Adrenal gland (tissue), 12 donors: ENCODE data around the gene UVRAG. TPM values are rescaled to one million over a fixed set of nuclear protein-coding genes. Genes with fewer than 3 reads are reported as not detected.
A peak's percentile ranks its signal among the peaks of the same experiment; 100 is the strongest.

Experiments
- DNase-seq, 7 donors: peaks; one replicate each; pipeline ENCODE4 v3.0.0-alpha.2; 2019 to 2020
- H3K27ac ChIP-seq, 5 donors: fragments of 200-600 bp; sonication (generic) in 4 of 5; 1 replicate in 3 of 5; 2 replicates in 2 of 5; pipeline versions ENCODE4 v1.5.1 to v1.8.0; 2016 to 2020; ENCODE audit warnings: mild to moderate bottlenecking in 1 of 5
- H3K27me3 ChIP-seq: fragments of 200-600 bp; 2 replicates; pipeline ENCODE4 v1.8.0; 2021
- H3K36me3 ChIP-seq, 2 donors: fragments of 200-600 bp; replicated peaks in 1 of 2; 1 replicate in 1 of 2; 2 replicates in 1 of 2; pipeline versions ENCODE4 v1.5.1 to v1.8.0; 2018 to 2022
- H3K4me1 ChIP-seq, 2 donors: fragments of 200-600 bp; replicated peaks in 1 of 2; 1 replicate in 1 of 2; 2 replicates in 1 of 2; pipeline versions ENCODE4 v1.5.1 to v1.8.0; 2018 to 2021
- H3K4me3 ChIP-seq, 4 donors: fragments of 200-600 bp; sonication (generic) in 3 of 4; one replicate each; pipeline ENCODE4 v1.5.1; 2016 to 2018
- H3K9me3 ChIP-seq, 3 donors: fragments of 200-600 bp; sonication (generic) in 1 of 3; replicated peaks in 1 of 3; 1 replicate in 2 of 3; 2 replicates in 1 of 3; pipeline versions ENCODE4 v1.5.1 to v1.8.0; 2016 to 2021
- POLR2A ChIP-seq, 2 donors: fragments of 450-650 bp; IDR thresholded peaks; one replicate each; pipeline ENCODE4 v1.6.1; 2017; ENCODE audit warnings: antibody characterized with exemption in 2 of 2, mild to moderate bottlenecking in 2 of 2, moderate library complexity in 1 of 2
- WGBS, 4 donors: extraction: QIAGEN DNeasy Blood & Tissue Kit in 2 of 4; methylation state at CpG; one replicate each; pipeline versions ENCODE4 v1.1.5 to v1.1.7; 2013 to 2017; 5-methylcytosine and 5-hydroxymethylcytosine counted together
- intact Hi-C, 2 donors: fragments of 100-400 bp; cut with DNase I; formaldehyde crosslinking; loops; one replicate each; pipeline versions ENCODE4 v1.14.1 to v1.15.0; 2022 to 2023
- polyA plus RNA-seq, 3 donors: library from polyadenylated mRNA; stranded (reverse); fragments of 200-250 nt in 2 of 3; fragments of 350-450 nt in 1 of 3; fragmentation: Illumina TruSeq in 1 of 3; extraction: RNeasy Lipid Tissue Mini Kit (QIAGEN cat#74804) in 1 of 3; gene quantifications; one replicate each; pipeline ENCODE4 v1.2.3, GENCODE V29; 2013 to 2014
- total RNA-seq, 9 donors: library from RNA; depleted of rRNA in 4 of 9; stranded (reverse); fragments of >200 nt in 4 of 9; fragments of 120-200 nt in 1 of 9; fragmentation: NEBNext Ultra II Directional in 1 of 9; extraction: Animal tissue kit (Norgen Biotek cat#: 25700) in 1 of 9; gene quantifications; one replicate each; pipeline versions ENCODE4 v1.1.0 to v1.2.4, GENCODE V29; 2013 to 2023
- TF ChIP-seq, protein P1 (sequence below), 6 experiments: fragments of 450-650 bp in 4 of 6; fragments of 200-600 bp in 2 of 6; sonication (generic) in 1 of 6; IDR thresholded peaks; 1 replicate in 5 of 6; 2 replicates in 1 of 6; pipeline versions ENCODE4 v1.5.1 to v1.8.0; 2016 to 2021; ENCODE audit warnings: antibody characterized with exemption in 6 of 6, mild to moderate bottlenecking in 2 of 6, moderate library complexity in 1 of 6
- donor health status: healthy with polysubstance abuse.
- donor health status: Bipolar disorder and iron deficiency.
- donor health status: DM: yes; HTN: yes; CAD: no.
- donor health status: DM: no; HTN: no; CAD: no.
- donor health status: DM: no; HTN: no; CAD: no.
- donor health status: DM: yes; HTN: yes; CAD: no.

UVRAG gene
- total and polyA plus RNA-seq, 12 donors = 10.9 to 61.4 (median 28.5) TPM

DNA sequence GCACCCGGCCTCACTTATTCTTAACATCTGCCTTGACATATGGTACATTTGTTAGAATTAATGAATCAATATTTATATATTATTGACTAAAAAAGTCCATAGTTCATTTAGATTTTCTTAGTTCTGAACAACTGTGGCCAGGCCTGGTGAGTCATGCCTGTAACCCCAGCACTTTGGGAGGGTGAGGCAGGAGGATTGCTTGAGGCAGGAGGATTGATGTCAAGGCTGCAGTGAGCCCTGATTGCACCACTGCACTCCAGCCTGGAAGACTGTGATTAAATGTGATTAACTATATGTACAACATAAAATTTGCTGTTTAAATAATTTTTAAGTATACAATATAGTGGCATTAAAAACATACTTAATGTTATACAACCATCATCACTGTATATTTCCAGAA lies 5.6 kb downstream of the UVRAG start:
- WGBS, 4 donors = 60 to 100% (median 95%) methylated on average over 1 of the region's 1 CpG
- peak overlapping the region in 3 of 5 donors; percentile 47 to 58 (median 48) for H3K27ac ChIP-seq

DNA sequence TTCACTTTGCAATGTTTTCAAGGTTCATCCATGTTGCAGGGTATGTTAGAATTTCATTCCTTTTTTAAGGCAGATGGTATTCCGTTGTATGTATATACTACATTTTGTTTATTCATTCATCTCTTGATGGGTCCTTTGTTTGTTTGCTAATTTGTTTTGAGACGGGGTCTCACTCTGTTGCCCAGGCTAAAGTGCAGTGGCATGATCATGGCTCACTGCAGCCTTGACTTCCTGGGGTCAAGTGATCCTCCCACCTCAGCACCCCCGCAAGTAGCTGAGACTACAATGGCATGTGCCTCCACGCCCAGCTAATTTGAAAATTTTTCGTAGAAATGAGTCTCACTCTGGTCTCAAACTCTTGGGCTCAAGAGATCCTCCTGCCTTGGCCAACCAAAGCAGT lies 6.2 kb downstream of the UVRAG start:
- no peaks in the 10 kb centered on the region for H3K27me3 ChIP-seq
- no peaks in the 10 kb centered on the region for H3K9me3 ChIP-seq
- H3K36me3 ChIP-seq = no peaks in the 10 kb centered on the region
- peaks cover 21 to 57% of the 10 kb centered on the region in 2 donors for H3K4me1 ChIP-seq
- WGBS, 4 donors = 69 to 96% (median 95%) methylated on average over 5 of the region's 5 CpGs
- no peak for DNase-seq
- H3K4me3 ChIP-seq = no peak overlapping the region
- H3K27ac ChIP-seq = peak overlapping the region in 2 of 5 donors; percentile 11 to 15
- no peak for TF ChIP-seq POLR2A (IDR thresholded peaks at IDR 0.05)
- TF ChIP-seq, protein P1, sequence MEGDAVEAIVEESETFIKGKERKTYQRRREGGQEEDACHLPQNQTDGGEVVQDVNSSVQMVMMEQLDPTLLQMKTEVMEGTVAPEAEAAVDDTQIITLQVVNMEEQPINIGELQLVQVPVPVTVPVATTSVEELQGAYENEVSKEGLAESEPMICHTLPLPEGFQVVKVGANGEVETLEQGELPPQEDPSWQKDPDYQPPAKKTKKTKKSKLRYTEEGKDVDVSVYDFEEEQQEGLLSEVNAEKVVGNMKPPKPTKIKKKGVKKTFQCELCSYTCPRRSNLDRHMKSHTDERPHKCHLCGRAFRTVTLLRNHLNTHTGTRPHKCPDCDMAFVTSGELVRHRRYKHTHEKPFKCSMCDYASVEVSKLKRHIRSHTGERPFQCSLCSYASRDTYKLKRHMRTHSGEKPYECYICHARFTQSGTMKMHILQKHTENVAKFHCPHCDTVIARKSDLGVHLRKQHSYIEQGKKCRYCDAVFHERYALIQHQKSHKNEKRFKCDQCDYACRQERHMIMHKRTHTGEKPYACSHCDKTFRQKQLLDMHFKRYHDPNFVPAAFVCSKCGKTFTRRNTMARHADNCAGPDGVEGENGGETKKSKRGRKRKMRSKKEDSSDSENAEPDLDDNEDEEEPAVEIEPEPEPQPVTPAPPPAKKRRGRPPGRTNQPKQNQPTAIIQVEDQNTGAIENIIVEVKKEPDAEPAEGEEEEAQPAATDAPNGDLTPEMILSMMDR (IDR thresholded peaks at IDR 0.05) = no peak
- intact Hi-C loops = no loop called here

More for the DNA sequence above, 5.6 kb downstream of the UVRAG start:
- peaks cover 24 to 54% of the 10 kb centered on the region in 2 donors for H3K4me1 ChIP-seq
- TF ChIP-seq, protein P1 (IDR thresholded peaks at IDR 0.05) = no peak
- TF ChIP-seq POLR2A (IDR thresholded peaks at IDR 0.05) = no peak
- intact Hi-C loops = no loop called here
- H3K9me3 ChIP-seq = no peaks in the 10 kb centered on the region
- H3K36me3 ChIP-seq = no peaks in the 10 kb centered on the region
- H3K27me3 ChIP-seq = no peaks in the 10 kb centered on the region
- no peak overlapping the region for H3K4me3 ChIP-seq
- DNase-seq = peak; percentile 51 to 83 (median 73)

DNA sequence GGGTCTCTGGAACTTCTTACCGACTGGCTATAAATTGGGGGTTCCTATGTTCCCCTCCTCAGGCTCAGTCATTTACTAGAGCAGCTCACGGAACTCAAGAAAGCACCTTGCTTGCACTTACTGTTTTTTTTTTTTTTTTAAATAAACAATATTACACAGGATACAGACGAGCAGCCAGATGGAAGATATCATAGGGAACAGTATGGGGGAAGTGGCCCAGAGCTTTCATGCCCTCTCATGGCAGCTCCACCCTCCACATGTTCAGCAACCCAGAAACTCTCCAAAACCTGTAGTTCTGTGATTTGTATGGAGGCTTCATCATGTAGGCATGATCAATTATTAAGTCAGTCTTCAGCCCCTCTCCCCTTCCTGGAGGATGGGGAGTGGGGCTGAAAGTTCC lies 7.5 kb downstream of the UVRAG start:
- WGBS, 4 donors = 72 to 83% (median 79%) methylated on average over 3 of the region's 3 CpGs
- Histone ChIP-seq H3K4me3 (no peak overlapping the region), H3K27ac (no peak overlapping the region), H3K9me3 (no peaks in the 10 kb centered on the region), H3K36me3 (no peaks in the 10 kb centered on the region), H3K4me1 (peaks cover 10 to 56% of the 10 kb centered on the region in 2 donors), H3K27me3 (no peaks in the 10 kb centered on the region)
- TF ChIP-seq POLR2A (IDR thresholded peaks at IDR 0.05) = no peak
- TF ChIP-seq, protein P1 (IDR thresholded peaks at IDR 0.05) = no peak
- DNase-seq = no peak
- intact Hi-C loops = no loop called here

DNA sequence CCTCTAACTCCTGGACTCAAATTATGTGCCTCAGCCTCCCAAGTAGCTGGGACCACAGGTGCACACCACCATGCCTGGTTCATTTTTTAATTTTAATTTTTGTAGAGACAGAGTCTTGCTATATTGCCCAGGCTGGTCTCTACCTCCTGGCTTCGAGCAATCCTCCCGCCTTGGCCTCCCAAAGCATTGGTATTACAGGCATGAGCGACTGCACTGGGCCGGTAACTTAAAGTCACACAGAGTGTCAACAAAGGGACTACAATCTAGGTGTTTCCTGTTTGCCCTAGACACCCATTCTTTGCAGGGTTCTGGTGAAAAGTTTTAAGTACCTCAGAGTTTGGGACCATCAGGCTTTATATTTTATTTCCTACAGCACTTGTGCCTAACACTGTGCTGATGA lies 8.4 kb downstream of the UVRAG start:
- WGBS, 4 donors = 90 to 95% (median 92%) methylated on average over 4 of the region's 4 CpGs
- intact Hi-C loops = no loop called here
- Histone ChIP-seq H3K27ac (peak overlapping the region in 1 of 5 donors; percentile 64), H3K9me3 (no peaks in the 10 kb centered on the region), H3K27me3 (no peaks in the 10 kb centered on the region), H3K4me1 (peaks cover 10 to 61% of the 10 kb centered on the region in 2 donors), H3K4me3 (no peak overlapping the region), H3K36me3 (no peaks in the 10 kb centered on the region)
- DNase-seq = no peak
- TF ChIP-seq POLR2A (IDR thresholded peaks at IDR 0.05) = no peak
- TF ChIP-seq, protein P1 (IDR thresholded peaks at IDR 0.05) = no peak
